Brain microvascular endothelial cell (primary cell): ENCODE measurements around the gene ACOX3.

Source experiments
- DNase-seq: peaks from one replicate; pipeline ENCODE4 v3.0.0-alpha.2; 2020
- H3K27ac ChIP-seq: fragments of 250-450 bp; sonication (Bioruptor Pico); 2 replicates; pipeline ENCODE4 v1.5.1; 2020; ENCODE audit warnings: mild to moderate bottlenecking, moderate library complexity
- H3K27me3 ChIP-seq: fragments of 250-450 bp; sonication (Bioruptor Pico); replicated peaks from 2 replicates; pipeline ENCODE4 v1.5.1; 2020; ENCODE audit warnings: mild to moderate bottlenecking
- H3K36me3 ChIP-seq: fragments of 250-450 bp; sonication (Bioruptor Pico); replicated peaks from 2 replicates; pipeline ENCODE4 v1.5.1; 2020; ENCODE audit warnings: mild to moderate bottlenecking
- H3K4me3 ChIP-seq: 2 replicates; pipeline ENCODE4 v1.5.1; 2011; ENCODE audit warnings: low read depth, mild to moderate bottlenecking, control low read depth, low read length, moderate library complexity
- in situ Hi-C: cut with HindIII; loops from 2 replicates; pipeline ENCODE4 v1.10.0; 2017; ENCODE audit warnings: low sequenced_read_pairs, low pct_ligation_motif_present
- TF ChIP-seq, protein P1 (sequence below): IDR thresholded peaks from 2 replicates; pipeline ENCODE4 v1.5.1; 2011; ENCODE audit warnings: low read depth, mild to moderate bottlenecking, moderate library complexity, low read length, control low read depth, inconsistent platforms; ENCODE audit errors: missing control alignments

ACOX3 gene

DNA sequence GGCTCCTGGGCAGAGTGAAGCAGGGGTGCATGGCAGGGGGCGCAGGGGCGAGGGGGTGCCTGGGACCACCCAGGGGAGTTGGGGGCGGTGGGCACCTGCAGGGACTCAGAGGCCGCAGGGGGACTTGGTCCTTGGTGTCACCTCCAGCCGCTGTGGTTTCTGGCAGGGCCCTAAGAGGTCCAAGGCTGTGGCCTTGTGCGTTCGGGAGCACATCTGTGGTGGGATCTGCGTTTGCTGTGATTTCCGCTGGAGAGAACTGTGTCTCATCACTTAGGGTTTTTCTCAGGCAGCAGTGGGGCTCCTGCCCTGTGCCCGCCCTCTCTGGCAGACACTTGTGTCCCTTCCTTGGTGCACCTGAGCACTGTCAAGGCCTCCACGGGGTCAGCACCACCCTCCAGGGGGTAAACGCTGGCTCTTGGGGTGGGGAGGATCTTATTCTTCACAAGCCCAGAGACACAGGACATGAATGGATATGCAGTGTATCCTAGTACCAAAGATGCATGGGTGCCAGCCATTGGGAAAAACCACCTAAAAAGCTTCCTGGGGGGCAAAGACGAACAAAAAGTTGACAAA is 66.5 kb downstream of the ACOX3 start:
- Histone ChIP-seq H3K27ac (no peak overlapping the region), H3K4me3 (no peak overlapping the region), H3K36me3 (no peaks in the 10 kb centered on the region), H3K27me3 (no peaks in the 10 kb centered on the region)
- in situ Hi-C loops, result no loop called here
- TF ChIP-seq, protein P1, sequence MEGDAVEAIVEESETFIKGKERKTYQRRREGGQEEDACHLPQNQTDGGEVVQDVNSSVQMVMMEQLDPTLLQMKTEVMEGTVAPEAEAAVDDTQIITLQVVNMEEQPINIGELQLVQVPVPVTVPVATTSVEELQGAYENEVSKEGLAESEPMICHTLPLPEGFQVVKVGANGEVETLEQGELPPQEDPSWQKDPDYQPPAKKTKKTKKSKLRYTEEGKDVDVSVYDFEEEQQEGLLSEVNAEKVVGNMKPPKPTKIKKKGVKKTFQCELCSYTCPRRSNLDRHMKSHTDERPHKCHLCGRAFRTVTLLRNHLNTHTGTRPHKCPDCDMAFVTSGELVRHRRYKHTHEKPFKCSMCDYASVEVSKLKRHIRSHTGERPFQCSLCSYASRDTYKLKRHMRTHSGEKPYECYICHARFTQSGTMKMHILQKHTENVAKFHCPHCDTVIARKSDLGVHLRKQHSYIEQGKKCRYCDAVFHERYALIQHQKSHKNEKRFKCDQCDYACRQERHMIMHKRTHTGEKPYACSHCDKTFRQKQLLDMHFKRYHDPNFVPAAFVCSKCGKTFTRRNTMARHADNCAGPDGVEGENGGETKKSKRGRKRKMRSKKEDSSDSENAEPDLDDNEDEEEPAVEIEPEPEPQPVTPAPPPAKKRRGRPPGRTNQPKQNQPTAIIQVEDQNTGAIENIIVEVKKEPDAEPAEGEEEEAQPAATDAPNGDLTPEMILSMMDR, result no peak
- DNase-seq, result no peak

DNA sequence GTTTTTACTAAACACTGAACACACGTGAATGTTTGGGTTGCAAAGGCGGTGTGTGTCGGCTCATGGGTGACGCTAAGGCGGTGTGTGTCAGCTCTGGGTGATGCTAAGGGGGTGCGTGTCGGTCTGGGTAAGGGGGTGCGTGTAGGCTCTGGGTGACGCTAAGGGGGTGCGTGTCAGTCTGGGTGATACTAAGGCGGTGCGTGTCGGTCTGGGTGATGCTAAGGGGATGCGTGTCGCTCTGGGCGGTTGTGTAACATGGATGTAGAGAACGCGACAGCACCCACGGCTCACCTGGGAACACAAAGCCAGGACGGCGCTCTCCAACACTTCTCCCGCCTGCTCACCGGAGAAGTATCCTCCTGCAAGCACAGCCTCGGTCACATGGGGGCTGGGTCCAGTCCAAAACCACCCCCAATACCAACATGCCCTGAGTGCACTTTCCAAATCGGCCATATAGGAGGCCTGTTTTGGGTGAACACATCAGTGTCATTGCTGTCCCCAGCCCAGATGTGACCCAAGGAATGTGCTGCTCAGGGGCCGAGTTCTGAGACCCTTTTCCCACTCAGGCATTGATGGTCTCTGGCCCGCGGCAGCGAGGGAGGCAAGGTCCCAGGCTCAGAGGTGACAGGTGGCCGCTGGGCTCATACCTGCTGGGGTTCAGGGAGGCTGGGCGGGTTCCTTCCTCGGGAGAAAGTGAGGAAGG is 67.1 kb downstream of the ACOX3 start:
- Histone ChIP-seq H3K4me3 (no peak overlapping the region), H3K27ac (no peak overlapping the region), H3K36me3 (no peaks in the 10 kb centered on the region), H3K27me3 (no peaks in the 10 kb centered on the region)
- no peak for DNase-seq
- in situ Hi-C loops, result no loop called here
- TF ChIP-seq, protein P1, result no peak

DNA sequence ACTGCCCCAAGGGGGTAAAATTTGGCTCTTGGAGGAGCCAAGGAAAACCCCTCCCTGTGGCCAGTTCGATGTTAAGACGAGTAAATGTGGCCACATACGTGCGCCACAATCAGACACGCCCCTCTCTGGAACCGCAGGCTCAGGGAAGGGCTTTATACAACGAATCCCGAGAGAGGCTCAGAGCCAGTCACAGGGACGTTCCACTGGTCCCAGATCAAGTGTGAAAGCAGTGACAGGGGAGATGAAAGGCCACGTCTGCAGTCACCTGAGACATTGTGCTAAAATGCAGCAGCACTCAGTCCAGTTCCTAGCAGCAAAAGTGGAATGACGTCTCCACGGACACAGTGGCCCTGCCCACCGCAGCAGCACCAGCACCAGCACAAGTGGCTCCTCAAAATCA is 68.0 kb downstream of the ACOX3 start:
- in situ Hi-C loops, result no loop called here
- Histone ChIP-seq H3K27me3 (no peaks in the 10 kb centered on the region), H3K36me3 (no peaks in the 10 kb centered on the region), H3K4me3 (no peak overlapping the region), H3K27ac (no peak overlapping the region)
- TF ChIP-seq, protein P1, result no peak
- DNase-seq, result no peak

DNA sequence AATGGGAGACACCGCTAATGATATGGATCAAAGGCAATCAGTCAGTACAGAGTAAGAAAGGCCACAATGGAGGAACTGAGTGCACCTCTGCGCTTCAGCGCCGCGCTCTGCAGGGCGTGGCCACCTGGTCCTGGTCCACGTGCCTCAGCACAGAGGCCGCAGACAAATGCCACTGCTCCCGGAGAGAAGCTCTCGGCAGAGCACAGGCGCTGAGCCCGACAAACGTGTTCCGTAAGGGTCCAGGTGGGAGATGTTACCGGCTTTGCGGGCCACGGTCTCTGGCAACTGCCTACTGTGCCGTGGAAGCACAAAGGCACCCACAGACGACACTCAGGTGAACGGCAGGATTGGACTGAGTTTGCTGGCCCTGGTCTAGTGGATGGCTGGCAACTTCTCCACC is 68.9 kb downstream of the ACOX3 start:
- in situ Hi-C loops, result no loop called here
- TF ChIP-seq, protein P1, result no peak
- Histone ChIP-seq H3K27ac (no peak overlapping the region), H3K4me3 (no peak overlapping the region), H3K27me3 (no peaks in the 10 kb centered on the region), H3K36me3 (no peaks in the 10 kb centered on the region)
- DNase-seq, result no peak

DNA sequence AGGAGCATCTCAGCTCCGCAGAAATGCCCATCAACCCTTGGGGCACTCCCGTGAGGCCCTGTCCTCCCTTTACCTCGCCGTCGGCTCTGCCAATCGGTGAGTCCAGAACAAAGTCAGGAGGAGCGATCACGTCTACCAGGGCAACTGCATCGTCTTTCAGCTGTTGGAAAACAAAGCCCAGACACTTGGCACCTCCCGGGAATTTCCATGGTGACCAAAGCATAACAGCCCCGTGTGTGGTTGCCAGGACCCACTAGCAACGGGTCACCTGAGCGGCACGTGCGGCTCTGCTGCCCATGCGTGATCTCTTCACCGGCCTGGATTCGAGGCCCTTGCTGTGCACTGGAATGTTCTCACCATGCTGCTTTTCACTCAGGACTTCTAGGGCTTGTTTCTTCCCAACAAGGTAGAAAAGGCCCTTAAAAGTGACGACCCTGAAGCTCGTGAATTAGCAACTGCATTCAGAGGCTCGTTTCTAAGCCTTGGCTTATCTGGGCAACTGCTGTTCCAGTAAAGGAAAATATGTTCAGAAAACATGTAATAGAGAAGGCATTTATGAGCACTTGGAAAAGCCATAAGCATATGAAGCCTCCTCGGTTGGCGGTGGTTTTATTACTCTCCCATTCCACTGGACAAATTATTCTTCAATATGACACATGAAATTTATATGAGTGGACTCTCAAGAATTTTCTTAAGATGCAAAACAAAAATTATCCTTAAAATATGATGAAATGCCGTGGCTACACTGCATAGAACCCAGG is 69.5 kb downstream of the ACOX3 start:
- no peak for DNase-seq
- Histone ChIP-seq H3K27me3 (no peaks in the 10 kb centered on the region), H3K27ac (no peak overlapping the region), H3K36me3 (no peaks in the 10 kb centered on the region), H3K4me3 (no peak overlapping the region)
- in situ Hi-C loops, result no loop called here
- TF ChIP-seq, protein P1, result no peak
